Prostate gland (tissue), 2 donors: Measurements from ENCODE around the gene HMGCL.

Experiments used
- POLR2A ChIP-seq: fragments of 450-650 bp; IDR thresholded peaks from one replicate; pipeline ENCODE4 v1.6.1; 2016; ENCODE audit warnings: antibody characterized with exemption, mild to moderate bottlenecking
- POLR2AphosphoS5 ChIP-seq: sonication (generic); formaldehyde crosslinking; IDR thresholded peaks from one replicate; pipeline ENCODE4 v1.6.1; 2017; ENCODE audit warnings: antibody characterized with exemption
- TF ChIP-seq, protein P1 (sequence below), 4 experiments: fragments of 200-600 bp in 2 of 4; fragments of 450-650 bp in 2 of 4; sonication (generic) in 2 of 4; IDR thresholded peaks; 1 replicate in 3 of 4; 2 replicates in 1 of 4; pipeline ENCODE4 v1.5.1; 2016 to 2019; ENCODE audit warnings: antibody characterized with exemption in 4 of 4, mild to moderate bottlenecking in 2 of 4, moderate library complexity in 2 of 4

DNA sequence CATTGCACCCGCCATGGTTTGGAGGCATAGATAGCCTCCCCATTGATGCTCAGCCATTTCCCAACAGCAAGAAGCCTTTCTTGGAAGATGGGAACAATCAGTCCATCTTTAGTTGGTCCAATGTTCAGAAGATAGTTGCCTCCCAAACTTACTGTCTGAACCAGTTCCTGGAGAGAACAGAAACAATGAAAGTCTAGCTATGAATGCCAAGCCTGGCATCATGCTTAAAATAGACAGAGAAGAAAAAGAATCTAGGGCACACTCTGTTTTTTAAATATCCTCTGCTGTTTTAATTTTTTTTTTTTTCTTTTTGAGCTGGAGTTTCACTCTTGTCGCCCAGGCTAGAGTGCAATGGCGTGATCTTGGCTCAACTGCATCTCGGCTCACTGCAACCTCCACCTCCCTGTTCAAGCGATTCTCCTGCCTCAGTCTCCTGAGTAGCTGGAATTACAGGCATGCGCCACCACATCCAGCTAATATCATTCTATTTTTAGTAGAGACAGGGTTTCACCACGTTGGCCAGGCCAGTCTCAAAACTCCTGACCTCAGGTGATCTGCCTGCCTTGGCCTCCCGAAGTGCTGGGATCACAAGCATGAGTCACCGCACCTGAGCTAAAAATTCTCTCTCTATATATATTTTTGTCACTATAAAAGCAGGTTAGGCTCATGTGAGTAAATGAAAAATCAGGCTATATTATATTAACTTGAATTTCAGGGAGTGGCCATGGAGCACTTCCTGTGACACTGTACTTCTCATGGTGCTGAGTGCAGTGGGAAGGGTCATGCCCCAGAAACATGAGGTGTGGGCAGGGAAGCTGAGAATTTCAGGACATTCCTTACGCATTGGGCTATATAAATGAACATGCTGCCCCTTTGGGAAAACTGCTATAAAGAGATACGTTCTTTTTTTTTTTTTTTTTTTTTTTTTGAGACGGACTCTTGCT lies 23.7 kb upstream of the HMGCL start:
- TF ChIP-seq POLR2A (no peak), POLR2AphosphoS5 (no peak)
- TF ChIP-seq, protein P1, sequence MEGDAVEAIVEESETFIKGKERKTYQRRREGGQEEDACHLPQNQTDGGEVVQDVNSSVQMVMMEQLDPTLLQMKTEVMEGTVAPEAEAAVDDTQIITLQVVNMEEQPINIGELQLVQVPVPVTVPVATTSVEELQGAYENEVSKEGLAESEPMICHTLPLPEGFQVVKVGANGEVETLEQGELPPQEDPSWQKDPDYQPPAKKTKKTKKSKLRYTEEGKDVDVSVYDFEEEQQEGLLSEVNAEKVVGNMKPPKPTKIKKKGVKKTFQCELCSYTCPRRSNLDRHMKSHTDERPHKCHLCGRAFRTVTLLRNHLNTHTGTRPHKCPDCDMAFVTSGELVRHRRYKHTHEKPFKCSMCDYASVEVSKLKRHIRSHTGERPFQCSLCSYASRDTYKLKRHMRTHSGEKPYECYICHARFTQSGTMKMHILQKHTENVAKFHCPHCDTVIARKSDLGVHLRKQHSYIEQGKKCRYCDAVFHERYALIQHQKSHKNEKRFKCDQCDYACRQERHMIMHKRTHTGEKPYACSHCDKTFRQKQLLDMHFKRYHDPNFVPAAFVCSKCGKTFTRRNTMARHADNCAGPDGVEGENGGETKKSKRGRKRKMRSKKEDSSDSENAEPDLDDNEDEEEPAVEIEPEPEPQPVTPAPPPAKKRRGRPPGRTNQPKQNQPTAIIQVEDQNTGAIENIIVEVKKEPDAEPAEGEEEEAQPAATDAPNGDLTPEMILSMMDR (IDR thresholded peaks at IDR 0.05), result no peak
